Activated naive CD8-positive, alpha-beta T cell treated with anti-CD3 and anti-CD28 coated beads, Interleukin-2, amount 50 U/mL, for 24 hours (primary cell): ENCODE results near the gene LITAFD.
"Not testable (repeated sequence)": the region's sequence is repeated elsewhere in the genome, so short reads cannot be mapped to it uniquely, and the experiment has no call there.

ENCODE experiments used
- ATAC-seq: fragments of 150-1000 bp; cut with Tn5 transposase; one replicate; pipeline ENCODE4 v1.10.0; 2021
- DNase-seq: peaks from one replicate; pipeline ENCODE4 v3.0.0; 2021
- H3K27ac Mint-ChIP-seq: one replicate; pipeline ENCODE4 v1.8.0; 2021; ENCODE audit warnings: mild to moderate bottlenecking, mixed read lengths
- H3K27me3 Mint-ChIP-seq: one replicate; pipeline ENCODE4 v1.8.0; 2021; ENCODE audit warnings: mixed read lengths
- H3K36me3 Mint-ChIP-seq: one replicate; pipeline ENCODE4 v1.8.0; 2021; ENCODE audit warnings: low read depth, mixed read lengths
- H3K4me1 Mint-ChIP-seq: one replicate; pipeline ENCODE4 v1.8.0; 2021; ENCODE audit warnings: mixed read lengths
- H3K4me3 Mint-ChIP-seq: one replicate; pipeline ENCODE4 v1.8.0; 2021; ENCODE audit warnings: mild to moderate bottlenecking, moderate library complexity, mixed read lengths
- H3K9me3 Mint-ChIP-seq: one replicate; pipeline ENCODE4 v1.8.0; 2021; ENCODE audit warnings: mixed read lengths

Gene LITAFD

DNA sequence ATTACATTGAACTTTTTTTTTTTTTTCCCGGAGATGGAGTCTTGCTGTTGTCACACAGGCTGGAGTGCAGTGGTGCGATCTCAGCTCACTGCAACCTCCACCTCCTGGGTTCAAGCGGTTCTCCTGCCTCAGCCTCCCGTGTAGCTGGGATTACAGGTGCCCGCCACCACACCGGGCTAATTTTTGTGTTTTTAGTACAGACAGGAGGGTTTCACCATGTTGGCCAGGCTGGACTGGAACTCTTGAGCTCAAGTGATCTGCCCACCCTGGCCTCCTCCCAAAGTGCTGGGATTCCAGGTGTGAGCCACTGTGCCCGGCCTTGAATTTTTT, 8.3 kb upstream of the LITAFD start:
- H3K27me3 Mint-ChIP-seq, H3K9me3 Mint-ChIP-seq, DNase-seq, ATAC-seq, H3K36me3 Mint-ChIP-seq, H3K4me3 Mint-ChIP-seq, H3K27ac Mint-ChIP-seq: not testable (repeated sequence)
- peaks cover 27% of the 10 kb centered on the region for H3K4me1 Mint-ChIP-seq

DNA sequence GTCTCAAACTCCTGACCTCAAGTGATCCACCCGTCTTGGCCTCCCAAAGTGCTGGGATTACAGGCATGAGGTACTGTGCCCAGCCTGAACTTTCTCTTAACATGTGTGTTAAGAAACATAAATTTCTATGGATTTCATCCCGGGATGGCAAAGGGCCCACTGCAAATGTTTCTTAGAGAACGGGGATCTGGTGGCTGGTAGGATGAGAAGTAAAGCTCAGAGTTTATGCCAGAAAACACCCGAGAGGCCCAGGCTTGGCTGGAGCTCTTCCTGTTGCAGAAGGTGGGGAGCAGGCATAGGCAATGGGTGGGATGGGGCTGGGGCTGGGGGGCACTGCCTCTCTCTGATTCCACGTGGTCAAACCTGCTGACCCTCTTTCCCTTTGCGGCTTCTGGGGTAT, 7.8 kb upstream of the LITAFD start:
- Mint-ChIP-seq H3K4me3 (no peak overlapping the region), H3K36me3 (no peaks in the 10 kb centered on the region), H3K9me3 (no peaks in the 10 kb centered on the region), H3K27ac (no peak overlapping the region), H3K4me1 (peaks cover 23% of the 10 kb centered on the region), H3K27me3 (no peaks in the 10 kb centered on the region)
- DNase-seq (no peak), ATAC-seq (no peak)

DNA sequence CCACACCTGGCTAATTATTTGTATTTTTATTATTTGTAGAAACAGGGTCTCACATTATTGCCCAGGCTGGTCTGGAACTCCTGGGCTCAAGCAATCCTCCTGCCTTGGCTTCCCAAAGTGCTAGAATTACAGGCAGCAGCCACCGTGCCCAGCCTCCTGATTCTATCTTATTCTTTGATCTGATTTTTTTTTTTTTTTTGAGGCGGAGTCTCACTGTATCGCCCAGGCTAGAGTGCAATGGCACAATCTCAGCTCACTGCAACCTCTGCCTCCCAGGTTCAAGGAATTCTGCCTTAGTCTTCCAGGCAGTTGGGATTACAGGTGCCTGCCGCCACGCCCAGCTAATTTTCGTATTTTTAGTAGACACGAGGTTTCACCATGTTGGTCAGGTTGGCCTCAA, 6.8 kb upstream of the LITAFD start:
- ATAC-seq, DNase-seq, H3K36me3 Mint-ChIP-seq, H3K4me3 Mint-ChIP-seq, H3K9me3 Mint-ChIP-seq, H3K27me3 Mint-ChIP-seq, H3K27ac Mint-ChIP-seq: not testable (repeated sequence)
- H3K4me1 Mint-ChIP-seq = peaks cover 21% of the 10 kb centered on the region

- Mint-ChIP-seq H3K4me3 (no peak overlapping the region), H3K9me3 (no peaks in the 10 kb centered on the region), H3K27me3 (no peaks in the 10 kb centered on the region), H3K4me1 (peaks cover 11% of the 10 kb centered on the region), H3K36me3 (no peaks in the 10 kb centered on the region), H3K27ac (no peak overlapping the region)
- ATAC-seq (peak; percentile 18), DNase-seq (no peak)
These were observed 4.1 kb upstream of the LITAFD start for GRCh38 chr16:8877894-8878522.

DNA sequence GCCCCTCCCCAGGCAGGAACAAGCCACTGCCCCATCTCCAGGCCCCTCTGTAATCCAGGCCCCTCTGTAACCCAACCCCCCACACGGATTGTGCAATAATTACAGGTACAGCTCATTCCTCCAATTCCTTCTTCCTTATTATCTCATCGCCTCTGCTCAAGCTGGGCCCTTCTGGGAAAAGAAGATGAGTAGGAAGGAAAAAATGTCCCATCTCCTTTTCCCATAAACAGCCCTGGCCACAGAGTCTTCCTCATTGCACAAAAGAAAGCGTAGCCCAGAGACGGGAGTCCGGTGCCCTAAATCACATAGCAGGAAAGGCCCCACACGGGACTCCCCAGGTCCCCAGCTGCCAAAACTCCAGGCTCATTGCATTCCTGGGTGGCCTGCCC, 3.6 kb upstream of the LITAFD start:
- no peak overlapping the region for H3K4me3 Mint-ChIP-seq
- no peak for ATAC-seq
- no peak for DNase-seq
- no peaks in the 10 kb centered on the region for H3K9me3 Mint-ChIP-seq
- H3K27me3 Mint-ChIP-seq = no peaks in the 10 kb centered on the region
- H3K27ac Mint-ChIP-seq = no peak overlapping the region
- H3K4me1 Mint-ChIP-seq = peaks cover 11% of the 10 kb centered on the region
- H3K36me3 Mint-ChIP-seq = no peaks in the 10 kb centered on the region

DNA sequence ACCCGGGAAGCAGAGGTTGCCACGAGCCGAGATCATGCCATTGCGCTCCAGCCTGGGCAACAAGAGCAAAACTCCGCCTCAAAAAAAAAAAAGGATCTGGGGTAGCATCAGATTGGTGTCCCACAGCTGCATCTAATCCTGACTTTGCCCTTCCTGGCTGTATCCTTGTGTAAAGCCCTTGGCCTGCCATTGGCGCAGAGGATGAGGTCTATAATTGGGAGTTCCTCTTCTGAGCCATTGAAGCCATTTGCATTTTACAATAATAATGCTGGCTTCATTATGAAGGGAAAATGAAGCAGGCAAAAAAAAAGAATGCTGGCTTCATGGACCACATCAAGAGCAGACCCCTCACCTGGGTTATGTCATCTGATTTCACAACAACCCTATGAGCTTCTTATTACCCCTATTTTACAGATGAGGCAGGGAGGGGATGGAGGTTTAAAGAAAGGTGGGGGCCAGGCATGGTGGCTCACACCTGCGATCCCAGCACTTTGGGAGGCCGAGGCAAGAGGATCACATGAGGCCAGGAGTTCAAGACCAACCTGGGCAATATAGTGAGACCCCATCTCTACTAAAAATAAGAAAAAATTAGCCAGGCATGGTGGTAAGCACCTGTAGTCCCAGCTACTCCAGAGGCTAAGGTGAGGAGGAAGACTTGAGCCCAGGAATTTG, 1.2 kb upstream of the LITAFD start:
- DNase-seq (no peak), ATAC-seq (no peak)
- H3K27ac Mint-ChIP-seq = no peak overlapping the region
- no peaks in the 10 kb centered on the region for H3K9me3 Mint-ChIP-seq
- no peak overlapping the region for H3K4me3 Mint-ChIP-seq
- H3K36me3 Mint-ChIP-seq = no peaks in the 10 kb centered on the region
- peaks cover 5% of the 10 kb centered on the region for H3K27me3 Mint-ChIP-seq
- peaks cover 9% of the 10 kb centered on the region for H3K4me1 Mint-ChIP-seq

- Mint-ChIP-seq H3K27me3 (peaks cover 5% of the 10 kb centered on the region), H3K4me3 (no peak overlapping the region), H3K27ac (no peak overlapping the region), H3K4me1 (peaks cover 8% of the 10 kb centered on the region), H3K9me3 (no peaks in the 10 kb centered on the region), H3K36me3 (no peaks in the 10 kb centered on the region)
- no peak for DNase-seq
- ATAC-seq = no peak
These were observed 700 bp downstream of the LITAFD start for GRCh38 chr16:8882725-8883377.

GRCh38 chr16:8885674-8886592, 3.8 kb downstream of the LITAFD start:
- no peak overlapping the region for H3K27ac Mint-ChIP-seq
- DNase-seq = no peak
- H3K4me1 Mint-ChIP-seq = peaks cover 4% of the 10 kb centered on the region
- H3K4me3 Mint-ChIP-seq = no peak overlapping the region
- H3K9me3 Mint-ChIP-seq = no peaks in the 10 kb centered on the region
- peaks cover 5% of the 10 kb centered on the region for H3K27me3 Mint-ChIP-seq
- H3K36me3 Mint-ChIP-seq = peaks cover 8% of the 10 kb centered on the region
- peak; percentile 42 for ATAC-seq

- no peaks in the 10 kb centered on the region for H3K9me3 Mint-ChIP-seq
- peaks cover 10% of the 10 kb centered on the region for H3K4me1 Mint-ChIP-seq
- ATAC-seq (no peak), DNase-seq (no peak)
- H3K27ac Mint-ChIP-seq = no peak overlapping the region
- peaks cover 5% of the 10 kb centered on the region for H3K27me3 Mint-ChIP-seq
- peaks cover 16% of the 10 kb centered on the region for H3K36me3 Mint-ChIP-seq
- no peak overlapping the region for H3K4me3 Mint-ChIP-seq
These were observed 4.7 kb downstream of the LITAFD start for GRCh38 chr16:8886593-8887430.

- Mint-ChIP-seq H3K36me3 (peaks cover 22% of the 10 kb centered on the region), H3K27me3 (peaks cover 5% of the 10 kb centered on the region), H3K4me1 (peaks cover 15% of the 10 kb centered on the region), H3K4me3 (no peak overlapping the region), H3K27ac (no peak overlapping the region), H3K9me3 (no peaks in the 10 kb centered on the region)
- ATAC-seq (no peak), DNase-seq (no peak)
These were observed 5.2 kb downstream of the LITAFD start for GRCh38 chr16:8887431-8887765.

DNA sequence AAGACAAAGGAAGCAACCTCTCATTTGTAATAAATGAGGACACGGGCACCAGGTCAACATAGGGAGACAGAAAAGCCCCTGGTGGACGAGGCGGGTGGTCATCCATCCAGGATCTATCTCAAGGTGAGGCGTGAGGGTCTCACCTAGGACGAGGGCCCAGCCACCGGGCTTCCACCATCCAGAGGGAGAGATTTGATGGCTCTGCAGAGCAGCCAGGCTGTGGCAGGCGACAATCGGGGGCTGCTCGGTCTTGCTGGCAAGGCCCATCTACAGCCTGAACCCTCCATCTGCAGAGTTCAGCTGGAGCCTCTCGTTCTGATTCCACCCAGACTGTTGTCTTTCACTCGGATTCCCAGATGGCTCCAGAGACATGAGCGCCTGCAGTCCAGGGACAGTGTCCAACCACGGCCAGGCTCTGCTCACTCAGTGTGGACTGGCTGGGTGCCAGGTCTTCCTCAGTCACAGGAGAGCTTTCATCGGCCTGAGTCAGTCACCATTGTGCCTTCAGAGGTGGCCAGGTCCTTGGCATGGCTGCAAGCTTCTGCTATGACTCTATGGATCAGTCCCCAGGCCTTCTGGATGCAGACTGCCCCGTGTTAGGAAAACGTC, 5.9 kb downstream of the LITAFD start:
- Mint-ChIP-seq H3K4me1 (peaks cover 15% of the 10 kb centered on the region), H3K36me3 (peaks cover 23% of the 10 kb centered on the region), H3K4me3 (no peak overlapping the region), H3K27ac (no peak overlapping the region), H3K9me3 (no peaks in the 10 kb centered on the region), H3K27me3 (peaks cover 5% of the 10 kb centered on the region)
- no peak for DNase-seq
- no peak for ATAC-seq

- ATAC-seq (no peak), DNase-seq (no peak)
- Mint-ChIP-seq H3K27ac (no peak overlapping the region), H3K36me3 (peaks cover 32% of the 10 kb centered on the region), H3K9me3 (no peaks in the 10 kb centered on the region), H3K4me3 (no peak overlapping the region), H3K4me1 (peaks cover 15% of the 10 kb centered on the region), H3K27me3 (peaks cover 5% of the 10 kb centered on the region)
These were observed 7.1 kb downstream of the LITAFD start for GRCh38 chr16:8888951-8889892.
